ENCODE measurements around the gene OR2V2. TPM values are rescaled to one million over a fixed set of nuclear protein-coding genes. Genes with fewer than 3 reads are reported as not detected.
"Not testable (repeated sequence)": the region's sequence is repeated elsewhere in the genome, so short reads cannot be mapped to it uniquely, and the experiment has no call there.

OR2V2 gene
- polyA plus RNA-seq (2012; ENCODE audit: insufficient read length, low read depth): not detected

GRCh38 chr5:181146927-181147636, at the start of gene OR2V2:
TSS of gene OR2V2 (plus strand) at chr5:181147586. CDS start at chr5:181154943, 7,357 bp downstream.
- TF ChIP-seq REST (IDR thresholded peaks at IDR 0.05; ENCODE audit: insufficient read depth in 1 of 2, low read depth in 2 of 2, low read length in 2 of 2); SIN3A (IDR thresholded peaks at IDR 0.05; ENCODE audit: borderline replicate concordance, insufficient read depth, low read length); POLR2AphosphoS5 (IDR thresholded peaks at IDR 0.05; ENCODE audit: low read depth, low read length): not testable (repeated sequence)

- TF ChIP-seq REST (IDR thresholded peaks at IDR 0.05; ENCODE audit: insufficient read depth in 1 of 2, low read depth in 2 of 2, low read length in 2 of 2) (no peak), TAF1 (IDR thresholded peaks at IDR 0.05; ENCODE audit: borderline replicate concordance, insufficient read depth, low read length) (no peak), POLR2AphosphoS5 (IDR thresholded peaks at IDR 0.05; ENCODE audit: low read depth, low read length) (no peak), SIN3A (IDR thresholded peaks at IDR 0.05; ENCODE audit: borderline replicate concordance, insufficient read depth, low read length) (no peak), FOXP2 (optimal IDR thresholded peaks at IDR 0.05; ENCODE audit: borderline replicate concordance, extremely low read depth, extremely low read length, insufficient read depth) (no peak)
These were observed 48.4 kb upstream of the OR2V2 start for GRCh38 chr5:181098762-181099601.

GRCh38 chr5:181099602-181100086, 47.7 kb upstream of the OR2V2 start:
- TF ChIP-seq REST (IDR thresholded peaks at IDR 0.05; ENCODE audit: insufficient read depth in 1 of 2, low read depth in 2 of 2, low read length in 2 of 2): no peak
- no peak for TF ChIP-seq POLR2AphosphoS5 (IDR thresholded peaks at IDR 0.05; ENCODE audit: low read depth, low read length)
- no peak for TF ChIP-seq SIN3A (IDR thresholded peaks at IDR 0.05; ENCODE audit: borderline replicate concordance, insufficient read depth, low read length)
- TF ChIP-seq TAF1 (IDR thresholded peaks at IDR 0.05; ENCODE audit: borderline replicate concordance, insufficient read depth, low read length): no peak
- no peak for TF ChIP-seq FOXP2 (optimal IDR thresholded peaks at IDR 0.05; ENCODE audit: borderline replicate concordance, extremely low read depth, extremely low read length, insufficient read depth)

GRCh38 chr5:181100121-181100875, 47.1 kb upstream of the OR2V2 start:
- TF ChIP-seq TAF1 (IDR thresholded peaks at IDR 0.05; ENCODE audit: borderline replicate concordance, insufficient read depth, low read length) (no peak), SIN3A (IDR thresholded peaks at IDR 0.05; ENCODE audit: borderline replicate concordance, insufficient read depth, low read length) (no peak), POLR2AphosphoS5 (IDR thresholded peaks at IDR 0.05; ENCODE audit: low read depth, low read length) (no peak), FOXP2 (optimal IDR thresholded peaks at IDR 0.05; ENCODE audit: borderline replicate concordance, extremely low read depth, extremely low read length, insufficient read depth) (no peak), REST (IDR thresholded peaks at IDR 0.05; ENCODE audit: insufficient read depth in 1 of 2, low read depth in 2 of 2, low read length in 2 of 2) (no peak)

Data from PFSK-1 (cell line).